Measurements from ENCODE around the gene CNTNAP2. TPM values are rescaled to one million over a fixed set of nuclear protein-coding genes. Genes with fewer than 3 reads are reported as not detected.
"Not testable (repeated sequence)": the region's sequence is repeated elsewhere in the genome, so short reads cannot be mapped to it uniquely, and the experiment has no call there.

CNTNAP2 gene
- total and polyA plus RNA-seq, 2 donors (not counting 1 experiment from before 2014, with no cell fraction given), result not detected

- Histone ChIP-seq H4K20me1 (ENCODE audit: control insufficient read depth, extremely low read depth, insufficient read depth, low read length) (no peaks in the 10 kb centered on the region), H3K4me3 (replicated peaks in 1 of 4; ENCODE audit: control extremely low read depth in 1 of 4, insufficient read depth in 1 of 4, low read depth in 3 of 4, low read length in 4 of 4) (no peak overlapping the region), H2AFZ (ENCODE audit: low read length) (no peak overlapping the region), H3K4me2 (ENCODE audit: extremely low read depth, insufficient read depth, low read length) (no peak overlapping the region), H3K79me2 (ENCODE audit: control insufficient read depth, insufficient read depth, low read length) (no peaks in the 10 kb centered on the region), H3K9me3 (ENCODE audit: control insufficient read depth, insufficient read depth, low read depth, low read length) (no peaks in the 10 kb centered on the region), H3K36me3 (ENCODE audit: control insufficient read depth, insufficient read depth, low read length) (no peaks in the 10 kb centered on the region), H3K27ac (ENCODE audit: insufficient read depth, low read length) (no peak overlapping the region), H3K9ac (ENCODE audit: insufficient read depth, low read length) (no peak overlapping the region), H3K27me3 (ENCODE audit: control insufficient read depth, insufficient read depth, low read length) (no peaks in the 10 kb centered on the region), H3K4me1 (ENCODE audit: control insufficient read depth, extremely low read depth, insufficient read depth, low read length) (no peaks in the 10 kb centered on the region)
- DNase-seq (ENCODE audit: low read depth in 2 of 2), result no peak
- TF ChIP-seq EZH2 (IDR thresholded peaks at IDR 0.05; ENCODE audit: low read length, missing control alignments) (no peak), CTCF (conservative IDR thresholded peaks at IDR 0.05 in 1 of 2, IDR thresholded peaks at IDR 0.05 in 1 of 2; ENCODE audit: low read depth in 1 of 2, low read length in 2 of 2) (no peak)
Observed at GRCh38 chr7:146235195-146235594, 118.6 kb downstream of the CNTNAP2 start.

- H3K4me2 ChIP-seq (ENCODE audit: extremely low read depth, insufficient read depth, low read length), result no peak overlapping the region
- H3K79me2 ChIP-seq (ENCODE audit: control insufficient read depth, insufficient read depth, low read length), result no peaks in the 10 kb centered on the region
- no peak for TF ChIP-seq CTCF (conservative IDR thresholded peaks at IDR 0.05 in 1 of 2, IDR thresholded peaks at IDR 0.05 in 1 of 2; ENCODE audit: low read depth in 1 of 2, low read length in 2 of 2)
- no peak for TF ChIP-seq EZH2 (IDR thresholded peaks at IDR 0.05; ENCODE audit: low read length, missing control alignments)
- H3K4me3 ChIP-seq (replicated peaks in 1 of 4; ENCODE audit: control extremely low read depth in 1 of 4, insufficient read depth in 1 of 4, low read depth in 3 of 4, low read length in 4 of 4), result no peak overlapping the region
- H3K36me3 ChIP-seq (ENCODE audit: control insufficient read depth, insufficient read depth, low read length), result no peaks in the 10 kb centered on the region
- no peaks in the 10 kb centered on the region for H3K9me3 ChIP-seq (ENCODE audit: control insufficient read depth, insufficient read depth, low read depth, low read length)
- no peaks in the 10 kb centered on the region for H3K4me1 ChIP-seq (ENCODE audit: control insufficient read depth, extremely low read depth, insufficient read depth, low read length)
- H3K27me3 ChIP-seq (ENCODE audit: control insufficient read depth, insufficient read depth, low read length), result no peaks in the 10 kb centered on the region
- H3K9ac ChIP-seq (ENCODE audit: insufficient read depth, low read length), result no peak overlapping the region
- no peaks in the 10 kb centered on the region for H4K20me1 ChIP-seq (ENCODE audit: control insufficient read depth, extremely low read depth, insufficient read depth, low read length)
- no peak overlapping the region for H2AFZ ChIP-seq (ENCODE audit: low read length)
- H3K27ac ChIP-seq (ENCODE audit: insufficient read depth, low read length), result no peak overlapping the region
- DNase-seq (ENCODE audit: low read depth in 2 of 2), result no peak
Observed at GRCh38 chr7:146242661-146243060, 126.1 kb downstream of the CNTNAP2 start.

GRCh38 chr7:146247991-146248390 is 131.4 kb downstream of the CNTNAP2 start:
- not testable (repeated sequence) for H3K4me3 ChIP-seq (replicated peaks in 1 of 4; ENCODE audit: control extremely low read depth in 1 of 4, insufficient read depth in 1 of 4, low read depth in 3 of 4, low read length in 4 of 4); H2AFZ ChIP-seq (ENCODE audit: low read length); H3K36me3 ChIP-seq (ENCODE audit: control insufficient read depth, insufficient read depth, low read length); H3K27me3 ChIP-seq (ENCODE audit: control insufficient read depth, insufficient read depth, low read length); H3K9me3 ChIP-seq (ENCODE audit: control insufficient read depth, insufficient read depth, low read depth, low read length); H3K79me2 ChIP-seq (ENCODE audit: control insufficient read depth, insufficient read depth, low read length); H3K27ac ChIP-seq (ENCODE audit: insufficient read depth, low read length); DNase-seq (ENCODE audit: low read depth in 2 of 2); H3K9ac ChIP-seq (ENCODE audit: insufficient read depth, low read length); H3K4me2 ChIP-seq (ENCODE audit: extremely low read depth, insufficient read depth, low read length); H4K20me1 ChIP-seq (ENCODE audit: control insufficient read depth, extremely low read depth, insufficient read depth, low read length); H3K4me1 ChIP-seq (ENCODE audit: control insufficient read depth, extremely low read depth, insufficient read depth, low read length)

GRCh38 chr7:146248744-146249143 is 132.1 kb downstream of the CNTNAP2 start:
- not testable (repeated sequence) for H3K4me2 ChIP-seq (ENCODE audit: extremely low read depth, insufficient read depth, low read length); H2AFZ ChIP-seq (ENCODE audit: low read length); DNase-seq (ENCODE audit: low read depth in 2 of 2); H3K4me3 ChIP-seq (replicated peaks in 1 of 4; ENCODE audit: control extremely low read depth in 1 of 4, insufficient read depth in 1 of 4, low read depth in 3 of 4, low read length in 4 of 4); H3K27ac ChIP-seq (ENCODE audit: insufficient read depth, low read length); H4K20me1 ChIP-seq (ENCODE audit: control insufficient read depth, extremely low read depth, insufficient read depth, low read length); H3K4me1 ChIP-seq (ENCODE audit: control insufficient read depth, extremely low read depth, insufficient read depth, low read length); H3K79me2 ChIP-seq (ENCODE audit: control insufficient read depth, insufficient read depth, low read length); H3K27me3 ChIP-seq (ENCODE audit: control insufficient read depth, insufficient read depth, low read length); H3K36me3 ChIP-seq (ENCODE audit: control insufficient read depth, insufficient read depth, low read length); H3K9ac ChIP-seq (ENCODE audit: insufficient read depth, low read length); H3K9me3 ChIP-seq (ENCODE audit: control insufficient read depth, insufficient read depth, low read depth, low read length)

All from fibroblast of lung (primary cell).